Left ventricle myocardium inferior (tissue), 1 donor: ENCODE measurements around the gene BPI. TPM values are rescaled to one million over a fixed set of nuclear protein-coding genes. Genes with fewer than 3 reads are reported as not detected.

Experiments used
- DNase-seq: peaks from one replicate; pipeline ENCODE4 v3.0.0-alpha.2; 2020
- H3K27ac ChIP-seq: fragments of 200-600 bp; replicated peaks from 2 replicates; pipeline ENCODE4 v1.8.0; 2021
- H3K27me3 ChIP-seq: fragments of 200-600 bp; 2 replicates; pipeline ENCODE4 v1.8.0; 2021; ENCODE audit warnings: low read depth
- H3K36me3 ChIP-seq: fragments of 200-600 bp; 2 replicates; pipeline ENCODE4 v1.8.0; 2021
- H3K4me1 ChIP-seq: fragments of 200-600 bp; 2 replicates; pipeline ENCODE4 v1.8.0; 2021
- H3K4me3 ChIP-seq: fragments of 200-600 bp; 2 replicates; pipeline ENCODE4 v1.8.0; 2021; ENCODE audit warnings: mild to moderate bottlenecking, moderate library complexity
- H3K9me3 ChIP-seq: fragments of 200-600 bp; replicated peaks from 2 replicates; pipeline ENCODE4 v1.8.0; 2021
- CTCF ChIP-seq: fragments of 200-600 bp; IDR thresholded peaks from 2 replicates; pipeline ENCODE4 v1.8.0; 2021; ENCODE audit warnings: antibody characterized with exemption, mild to moderate bottlenecking, borderline replicate concordance
- intact Hi-C: fragments of 100-400 bp; cut with micrococcal nuclease; formaldehyde crosslinking; loops from one replicate; pipeline ENCODE4 v1.11.0; 2022
- total RNA-seq: library from RNA; stranded (reverse); fragmentation: NEBNext Ultra II Directional; extraction: Animal tissue kit (Norgen Biotek cat#: 25700); gene quantifications from one replicate; pipeline ENCODE4 v1.2.1, GENCODE V29; 2021
- donor health status: DM: no; HTN: yes; CAD: no; lungs with severe emphysema.

Gene BPI
- total RNA-seq, 1 donor from 2014 or later, result not detected

- no peak for TF ChIP-seq CTCF
- no peak for DNase-seq
- H3K36me3 ChIP-seq, result no peaks in the 10 kb centered on the region
- peaks cover 9% of the 10 kb centered on the region for H3K4me1 ChIP-seq
- H3K4me3 ChIP-seq, result no peak overlapping the region
- H3K9me3 ChIP-seq, result no peaks in the 10 kb centered on the region
- H3K27ac ChIP-seq, result no peak overlapping the region
- H3K27me3 ChIP-seq, result no peaks in the 10 kb centered on the region
- intact Hi-C loops, result no loop called here
Observed at GRCh38 chr20:38345643-38346042, 41.7 kb downstream of the BPI start.

- Histone ChIP-seq H3K36me3 (no peaks in the 10 kb centered on the region), H3K4me3 (no peak within 1 kb of the TSS), H3K27ac (no peak within 1 kb of the TSS), H3K9me3 (no peaks in the 10 kb centered on the region), H3K27me3 (no peaks in the 10 kb centered on the region), H3K4me1 (peaks cover 9% of the 10 kb centered on the region)
- DNase-seq, result no peak
- no peak for TF ChIP-seq CTCF
- intact Hi-C loops, result no loop called here
Observed at GRCh38 chr20:38346247-38346651, 42.3 kb downstream of the BPI start, which contains the start of gene LBP. Gene LBP (plus strand): TSS chr20:38346482. CDS start chr20:38346517, 35 bp downstream.

- intact Hi-C loops, result no loop called here
- no peak for DNase-seq
- no peaks in the 10 kb centered on the region for H3K27me3 ChIP-seq
- no peaks in the 10 kb centered on the region for H3K9me3 ChIP-seq
- no peaks in the 10 kb centered on the region for H3K36me3 ChIP-seq
- H3K27ac ChIP-seq, result no peak overlapping the region
- no peak for TF ChIP-seq CTCF
- peaks cover 9% of the 10 kb centered on the region for H3K4me1 ChIP-seq
- no peak overlapping the region for H3K4me3 ChIP-seq
Observed at GRCh38 chr20:38346741-38347140, 42.8 kb downstream of the BPI start.

- Histone ChIP-seq H3K36me3 (no peaks in the 10 kb centered on the region), H3K27me3 (no peaks in the 10 kb centered on the region), H3K9me3 (no peaks in the 10 kb centered on the region), H3K4me3 (no peak overlapping the region), H3K27ac (no peak overlapping the region), H3K4me1 (peaks cover 9% of the 10 kb centered on the region)
- no peak for TF ChIP-seq CTCF
- DNase-seq, result no peak
- intact Hi-C loops, result no loop called here
Observed at GRCh38 chr20:38349856-38350255, 45.9 kb downstream of the BPI start.

- TF ChIP-seq CTCF, result no peak
- no peak overlapping the region for H3K27ac ChIP-seq
- H3K4me1 ChIP-seq, result no peaks in the 10 kb centered on the region
- H3K4me3 ChIP-seq, result no peak overlapping the region
- no peaks in the 10 kb centered on the region for H3K27me3 ChIP-seq
- H3K36me3 ChIP-seq, result no peaks in the 10 kb centered on the region
- no peaks in the 10 kb centered on the region for H3K9me3 ChIP-seq
- DNase-seq, result peak; percentile 20
- intact Hi-C loops, result no loop called here
Observed at GRCh38 chr20:38350879-38351775, 47.2 kb downstream of the BPI start.
